NB4 (cell line): ENCODE data around the gene CFAP97D2.

Experiments used
- DNase-seq: peaks from one replicate; pipeline ENCODE4 v3.0.0; 2010; ENCODE audit warnings: low read depth
- H3K4me3 ChIP-seq: one replicate; pipeline ENCODE4 v1.5.1; 2011; ENCODE audit warnings: mild to moderate bottlenecking, low read depth, low read length, moderate library complexity
- MYC ChIP-seq: IDR thresholded peaks from 2 replicates; pipeline ENCODE4 v1.6.1; 2011; ENCODE audit warnings: low read depth, low read length
- POLR2A ChIP-seq: IDR thresholded peaks from 2 replicates; pipeline ENCODE4 v1.6.1; 2011; ENCODE audit warnings: mild to moderate bottlenecking; ENCODE audit not compliant: insufficient read length; ENCODE audit errors: extremely low read depth
- TF ChIP-seq, protein P1 (sequence below): IDR thresholded peaks from one replicate; pipeline ENCODE4 v1.5.1; 2012; ENCODE audit warnings: low read depth, low read length
- TF ChIP-seq, protein P2 (sequence below): IDR thresholded peaks from 2 replicates; pipeline ENCODE4 v1.6.1; 2011; ENCODE audit warnings: low read depth, low read length

Gene CFAP97D2

DNA sequence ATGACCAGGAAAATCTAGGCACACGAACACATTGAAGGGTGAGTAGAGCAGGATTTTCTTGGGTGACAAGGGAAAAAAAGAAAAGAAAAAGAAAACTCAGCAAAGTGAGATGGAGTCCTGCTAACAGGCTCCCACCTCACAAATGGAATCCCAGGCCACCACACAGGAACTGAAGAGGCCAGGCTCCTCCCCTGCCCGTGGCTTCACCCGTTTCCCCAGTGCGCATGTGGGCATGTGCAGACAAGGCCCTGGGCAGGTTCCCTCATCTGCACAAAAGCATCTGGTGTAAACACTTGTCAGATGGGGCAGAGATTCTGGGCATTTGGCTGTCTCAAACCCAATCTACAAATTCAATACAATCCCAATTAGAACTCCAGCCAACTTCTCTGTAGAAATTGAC is 24.5 kb downstream of the CFAP97D2 start:
- no peak overlapping the region for H3K4me3 ChIP-seq
- no peak for TF ChIP-seq POLR2A
- TF ChIP-seq, protein P1, sequence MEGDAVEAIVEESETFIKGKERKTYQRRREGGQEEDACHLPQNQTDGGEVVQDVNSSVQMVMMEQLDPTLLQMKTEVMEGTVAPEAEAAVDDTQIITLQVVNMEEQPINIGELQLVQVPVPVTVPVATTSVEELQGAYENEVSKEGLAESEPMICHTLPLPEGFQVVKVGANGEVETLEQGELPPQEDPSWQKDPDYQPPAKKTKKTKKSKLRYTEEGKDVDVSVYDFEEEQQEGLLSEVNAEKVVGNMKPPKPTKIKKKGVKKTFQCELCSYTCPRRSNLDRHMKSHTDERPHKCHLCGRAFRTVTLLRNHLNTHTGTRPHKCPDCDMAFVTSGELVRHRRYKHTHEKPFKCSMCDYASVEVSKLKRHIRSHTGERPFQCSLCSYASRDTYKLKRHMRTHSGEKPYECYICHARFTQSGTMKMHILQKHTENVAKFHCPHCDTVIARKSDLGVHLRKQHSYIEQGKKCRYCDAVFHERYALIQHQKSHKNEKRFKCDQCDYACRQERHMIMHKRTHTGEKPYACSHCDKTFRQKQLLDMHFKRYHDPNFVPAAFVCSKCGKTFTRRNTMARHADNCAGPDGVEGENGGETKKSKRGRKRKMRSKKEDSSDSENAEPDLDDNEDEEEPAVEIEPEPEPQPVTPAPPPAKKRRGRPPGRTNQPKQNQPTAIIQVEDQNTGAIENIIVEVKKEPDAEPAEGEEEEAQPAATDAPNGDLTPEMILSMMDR, result no peak
- no peak for DNase-seq

DNA sequence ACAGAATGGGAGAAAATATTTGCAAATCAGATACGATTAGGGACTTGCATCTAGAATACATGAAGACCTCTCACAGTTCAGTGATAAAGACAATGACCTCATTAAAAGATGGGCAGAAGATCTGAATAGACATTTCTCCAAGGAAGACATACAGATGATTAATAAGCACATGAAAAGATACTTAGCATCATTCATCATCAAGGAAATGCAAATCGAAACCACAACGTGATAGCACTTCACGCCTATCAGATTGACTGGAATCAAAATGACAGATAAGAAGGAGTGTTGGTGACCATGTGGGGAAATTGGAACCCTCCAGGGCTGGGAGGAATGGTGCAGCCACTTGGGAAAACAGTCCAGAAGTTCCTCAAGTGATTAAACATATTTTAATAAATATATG is 25.8 kb downstream of the CFAP97D2 start:
- TF ChIP-seq POLR2A, result no peak
- no peak for DNase-seq
- no peak overlapping the region for H3K4me3 ChIP-seq

DNA sequence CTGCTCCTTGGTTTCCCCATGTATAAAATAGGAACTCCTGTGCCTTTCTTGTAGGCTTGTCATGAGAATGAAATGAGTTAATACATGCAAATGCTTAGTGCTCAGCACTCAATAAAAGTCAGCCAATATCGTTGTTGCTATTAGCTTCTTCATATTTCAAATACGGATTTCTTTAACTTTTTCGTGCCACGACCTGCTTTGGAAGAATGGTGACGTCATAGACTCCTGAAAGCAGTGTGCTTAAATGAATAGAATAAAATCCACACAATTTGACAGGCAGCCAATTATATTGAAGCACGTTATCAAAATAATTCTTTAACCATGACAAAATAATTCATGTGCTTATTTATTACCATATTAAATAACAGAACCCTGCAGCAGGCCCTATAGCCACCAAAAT is 29.1 kb downstream of the CFAP97D2 start:
- no peak overlapping the region for H3K4me3 ChIP-seq
- TF ChIP-seq, protein P2, sequence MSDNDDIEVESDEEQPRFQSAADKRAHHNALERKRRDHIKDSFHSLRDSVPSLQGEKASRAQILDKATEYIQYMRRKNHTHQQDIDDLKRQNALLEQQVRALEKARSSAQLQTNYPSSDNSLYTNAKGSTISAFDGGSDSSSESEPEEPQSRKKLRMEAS, result no peak
- TF ChIP-seq POLR2A, result no peak
- TF ChIP-seq, protein P1, result no peak
- TF ChIP-seq MYC, result no peak

DNA sequence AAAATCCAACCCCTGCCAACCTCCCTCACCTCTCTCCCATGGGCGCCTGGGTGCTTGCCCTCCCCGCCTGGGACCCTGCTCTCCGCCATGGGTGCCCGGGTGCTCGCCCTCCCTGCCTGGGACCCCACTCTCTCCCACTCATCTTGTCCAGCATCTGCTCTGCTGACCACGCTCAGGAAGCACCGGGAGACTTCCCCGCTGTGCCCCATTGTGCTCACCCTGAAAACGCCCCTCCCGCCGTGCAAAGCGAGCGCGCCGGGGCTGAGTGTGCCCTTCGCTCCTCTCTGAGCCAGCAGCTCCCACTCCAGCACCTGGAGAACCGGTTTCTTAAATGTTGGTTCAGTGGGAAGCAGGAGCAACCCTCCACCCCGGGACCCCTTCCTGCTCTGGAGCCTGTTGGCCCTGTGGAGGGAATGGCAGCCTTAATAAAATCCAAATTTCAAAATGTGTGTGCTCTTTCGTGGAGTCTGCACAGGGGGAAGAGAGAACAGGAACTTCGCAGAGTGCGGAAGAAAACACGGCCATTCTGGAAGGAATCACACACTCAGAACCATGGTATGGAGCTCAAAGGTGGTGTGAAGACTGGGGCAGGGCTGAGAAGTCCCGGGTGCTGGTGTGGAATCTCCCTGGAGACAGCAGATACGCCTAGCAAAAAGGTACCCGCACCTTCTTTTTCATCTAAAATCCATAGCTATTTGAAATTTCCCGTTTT is 32.5 kb downstream of the CFAP97D2 start:
- no peak overlapping the region for H3K4me3 ChIP-seq
- no peak for DNase-seq
- TF ChIP-seq POLR2A (no peak), MYC (no peak)
- TF ChIP-seq, protein P1, result no peak
- TF ChIP-seq, protein P2, result no peak

More for the DNA sequence above, 29.1 kb downstream of the CFAP97D2 start:
- DNase-seq, result no peak

DNA sequence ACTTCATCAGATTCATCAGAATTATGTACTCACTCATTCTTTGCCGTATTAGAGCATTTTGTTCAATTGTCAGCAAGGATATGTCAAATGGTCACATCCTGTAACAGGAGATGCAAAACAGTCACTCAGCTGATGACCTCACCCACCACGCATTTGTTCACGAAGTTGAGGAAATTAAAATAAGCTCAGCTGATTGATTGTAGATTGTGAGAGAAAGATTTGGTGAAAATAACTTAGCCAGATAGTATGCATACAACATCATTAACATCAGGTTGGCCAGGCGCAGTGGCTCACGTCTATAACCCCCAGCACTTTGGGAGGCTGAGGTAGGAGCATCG is 33.1 kb downstream of the CFAP97D2 start:
- DNase-seq, result no peak
- H3K4me3 ChIP-seq, result no peak overlapping the region
- TF ChIP-seq MYC (no peak), POLR2A (no peak)
- TF ChIP-seq, protein P1, result no peak
- TF ChIP-seq, protein P2, result no peak

DNA sequence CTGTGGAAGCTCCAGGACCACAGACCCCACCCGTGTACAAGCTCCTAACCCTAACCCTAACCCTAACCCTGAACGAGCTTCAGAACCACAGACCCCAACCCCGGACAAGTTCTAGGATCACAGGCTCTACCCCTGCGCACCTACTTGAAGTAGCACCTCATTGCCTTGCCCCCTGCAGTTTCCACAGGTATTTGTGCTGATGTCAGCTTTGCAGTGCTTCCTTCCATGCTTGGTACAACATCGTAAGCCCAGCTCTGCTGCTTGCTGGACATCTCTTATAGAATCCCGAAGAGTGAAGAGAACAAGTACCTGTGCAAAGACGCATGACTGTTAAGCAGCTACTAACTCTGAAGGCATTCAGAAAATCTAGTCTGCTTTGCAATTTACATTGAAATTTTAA is 34.9 kb downstream of the CFAP97D2 start:
- no peak for DNase-seq
- TF ChIP-seq, protein P2, result no peak
- TF ChIP-seq MYC, result no peak
- TF ChIP-seq, protein P1, result no peak
- TF ChIP-seq POLR2A, result no peak
- no peak overlapping the region for H3K4me3 ChIP-seq
